ENCODE measurements around the gene CLMN. TPM values are rescaled to one million over a fixed set of nuclear protein-coding genes. Genes with fewer than 3 reads are reported as not detected.

Gene CLMN
- total and polyA plus RNA-seq, 2 of the 8 experiments (the other 6 are each of a cell fraction or from before 2014, with no cell fraction given), result 1.6 to 8.2 TPM

DNA sequence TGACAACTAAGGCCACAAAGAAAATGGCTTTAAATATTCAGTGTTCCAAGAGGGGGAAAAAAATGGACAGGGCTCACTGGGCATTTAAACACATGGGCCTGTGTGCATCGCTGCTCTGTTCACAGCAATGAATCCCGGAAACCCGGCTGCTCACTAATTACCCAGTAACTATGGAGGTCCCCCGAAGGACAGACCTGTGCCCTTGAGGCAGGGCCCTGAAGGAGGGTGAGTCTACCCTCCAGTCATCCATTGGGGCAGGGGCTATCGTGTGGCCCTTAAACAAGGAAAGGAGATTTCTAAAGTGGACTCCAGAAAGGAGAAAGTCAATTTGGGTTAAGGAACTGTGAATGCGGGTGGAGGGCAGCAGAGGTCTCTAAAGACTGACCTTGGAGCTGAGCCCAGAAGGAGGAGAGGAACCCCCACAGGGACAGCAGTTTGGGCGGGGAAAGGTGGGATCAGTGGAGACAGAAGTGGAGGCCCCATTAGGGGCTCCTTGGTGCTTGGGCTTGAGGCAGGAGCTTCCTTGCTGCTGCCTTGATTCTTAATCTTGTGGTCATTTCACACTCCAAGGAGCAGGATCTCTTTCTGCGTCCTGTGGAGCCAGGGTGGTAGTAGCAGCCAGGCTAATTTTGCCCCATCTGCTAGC, 1.4 kb upstream of the CLMN start:
- FAIRE-seq (no peak), DNase-seq (ENCODE audit: low read depth in 1 of 2, low spot score in 2 of 2) (no peak)
- H4K5ac ChIP-seq (ENCODE audit: insufficient read length, low read depth, low read length), result no peak overlapping the region
- H3K14ac ChIP-seq (ENCODE audit: insufficient read length), result no peak overlapping the region
- H2BK12ac ChIP-seq (ENCODE audit: low read depth, low read length), result peak overlapping the region; percentile 19; the same call in 1 of the 2 replicates
- H3K9me3 ChIP-seq (ENCODE audit: insufficient read depth in 2 of 2, low read depth in 1 of 2, low read length in 1 of 2), result no peaks in the 10 kb centered on the region
- no peak overlapping the region for H2AFZ ChIP-seq (ENCODE audit: low read length)
- peaks cover 0 to 9% (median 4%) of the 10 kb centered on the region in 4 experiments; a peak in 4 of 7 replicates for H3K4me1 ChIP-seq (replicated peaks in 1 of 4; ENCODE audit: control insufficient read depth in 3 of 4, insufficient read depth in 4 of 4, low read length in 3 of 4)
- peaks cover 0 to 12% (median 12%) of the 10 kb centered on the region in 4 experiments; a peak in 5 of 7 replicates for H3K27me3 ChIP-seq (replicated peaks in 1 of 4; ENCODE audit: control insufficient read depth in 3 of 4, extremely low read depth in 1 of 4, insufficient read depth in 3 of 4, low read length in 3 of 4)
- H3K4me3 ChIP-seq (ENCODE audit: extremely low read depth in 1 of 4, insufficient read depth in 2 of 4, low read depth in 3 of 4, low read length in 4 of 4), result 0 out of 8 replicates have a peak overlapping the region, but pooled peaks of 1 of the 4 experiments have one; percentile 1
- no peak overlapping the region for H2AK5ac ChIP-seq (ENCODE audit: low read depth, low read length)
- H3K79me1 ChIP-seq (ENCODE audit: low read depth, low read length), result peaks cover 3% of the 10 kb centered on the region; the same call in 1 of the 2 replicates
- H2BK20ac ChIP-seq (ENCODE audit: low read length), result no peak overlapping the region
- H3K4me2 ChIP-seq (ENCODE audit: insufficient read depth in 1 of 2, low read depth in 2 of 2, low read length in 2 of 2), result no peak overlapping the region
- no peak overlapping the region for H3K23ac ChIP-seq (ENCODE audit: insufficient read length)
- ChIA-PET CTCF (ENCODE audit: partially characterized antibody) (interaction anchor here (0.6 to 1.3 kb wide), 5 partner anchors 15 to 136 kb away, joined by 3 to 5 read pairs (median 3); no protein-coding TSS in a partner anchor), POLR2A (ENCODE audit: partially characterized antibody) (no interaction called here)
- H3K18ac ChIP-seq (ENCODE audit: extremely low read depth, low read length), result no peak overlapping the region
- no peak overlapping the region for H3K56ac ChIP-seq (replicated peaks; ENCODE audit: insufficient read length, low read depth, low read length)
- no peak overlapping the region for H4K8ac ChIP-seq (ENCODE audit: extremely low read depth, insufficient read depth, low read length)
- TF ChIP-seq SIN3A (conservative IDR thresholded peaks at IDR 0.05 in 1 of 2, IDR thresholded peaks at IDR 0.05 in 1 of 2; ENCODE audit: low read depth in 1 of 2, low read length in 2 of 2), result no peak
- TF ChIP-seq RAD21 (IDR thresholded peaks at IDR 0.05 in 1 of 2, conservative IDR thresholded peaks at IDR 0.05 in 1 of 2; ENCODE audit: low read depth in 2 of 2, low read length in 2 of 2), result peak in 1 of 2 experiments; percentile 12; a peak in 1 of 4 replicates
- peaks cover 0 to 4% of the 10 kb centered on the region in 2 experiments for H4K20me1 ChIP-seq (replicated peaks in 1 of 2; ENCODE audit: control insufficient read depth in 1 of 2, insufficient read depth in 2 of 2, low read length in 2 of 2)
- no peaks in the 10 kb centered on the region for H3K79me2 ChIP-seq (ENCODE audit: control insufficient read depth in 1 of 2, insufficient read depth in 2 of 2, low read length in 2 of 2)
- 87% methylated on average over 8 of the region's 8 CpGs; no CpG with 5 or more reads in 1 of the 2 experiments for WGBS, 2 experiments (ENCODE audit: extremely low coverage in 1 of 2, insufficient coverage in 1 of 2, insufficient read length in 1 of 2, insufficient replicate concordance in 2 of 2, low coverage in 1 of 2, low lambda C conversion rate in 2 of 2, missing lambda C conversion rate in 1 of 2)
- H3K27ac ChIP-seq (ENCODE audit: low read depth, low read length), result no peak overlapping the region
- no peak overlapping the region for H2BK5ac ChIP-seq (ENCODE audit: low read depth, low read length)
- 0 out of 2 replicates have a peak overlapping the region, but pooled peaks have one; percentile 65 for H2BK15ac ChIP-seq (ENCODE audit: low read length)
- no peak overlapping the region for H3K4ac ChIP-seq (replicated peaks; ENCODE audit: insufficient read length, low read depth, low read length)
- no peak overlapping the region for H4K91ac ChIP-seq (replicated peaks; ENCODE audit: insufficient read length, low read length)
- no peaks in the 10 kb centered on the region for H3K36me3 ChIP-seq (ENCODE audit: control insufficient read depth in 2 of 4, insufficient read depth in 4 of 4, low read length in 3 of 4)
- peaks cover 7% of the 10 kb centered on the region; the same call in 1 of the 2 replicates for H3K23me2 ChIP-seq (ENCODE audit: low read depth, low read length)
- H3K9ac ChIP-seq (replicated peaks in 1 of 4; ENCODE audit: extremely low read depth in 1 of 4, low read depth in 3 of 4, low read length in 3 of 4), result no peak overlapping the region
- H2BK120ac ChIP-seq (replicated peaks; ENCODE audit: low read depth, low read length), result no peak overlapping the region

All from H1 (cell line).